HUDEP-2 (cell line): ENCODE data around the gene PROK2.

Experiments used
- DNase-seq, 76 experiments: peaks; one replicate each; lab custom pipeline; 2025; ENCODE audit not compliant: unreplicated experiment in 76 of 76; lab: John Stamatoyannopoulos, UW

PROK2 gene

GRCh38 chr3:71787851-71788405 is 3.0 kb upstream of the PROK2 start:
- no peak for DNase-seq

- DNase-seq = no peak
Measured at GRCh38 chr3:71786551-71786950, 1.6 kb upstream of the PROK2 start.

GRCh38 chr3:71786217-71786549 is 1.2 kb upstream of the PROK2 start:
- no peak for DNase-seq

GRCh38 chr3:71785532-71786216 is 726 bp upstream of the PROK2 start:
- DNase-seq = no peak

- no peak for DNase-seq
Measured at GRCh38 chr3:71784201-71784913, 591 bp downstream of the PROK2 start.

- DNase-seq = no peak
Measured at GRCh38 chr3:71783152-71783551, 1.8 kb downstream of the PROK2 start.

- DNase-seq = no peak
Measured at GRCh38 chr3:71780430-71780829, 4.5 kb downstream of the PROK2 start.

GRCh38 chr3:71779674-71780377 is 5.1 kb downstream of the PROK2 start:
- DNase-seq = no peak

GRCh38 chr3:71778353-71778752 is 6.6 kb downstream of the PROK2 start:
- DNase-seq = no peak

GRCh38 chr3:71776538-71776937 is 8.4 kb downstream of the PROK2 start:
- DNase-seq = no peak

GRCh38 chr3:71771884-71772283 is 13.1 kb downstream of the PROK2 start:
- DNase-seq = no peak

- DNase-seq = no peak
Measured at GRCh38 chr3:71771126-71771525, 13.8 kb downstream of the PROK2 start.

- DNase-seq = no peak
Measured at GRCh38 chr3:71763426-71763825, 21.5 kb downstream of the PROK2 start.

- no peak for DNase-seq
Measured at GRCh38 chr3:71760140-71760539, 24.8 kb downstream of the PROK2 start.

- no peak for DNase-seq
Measured at GRCh38 chr3:71759401-71759800, 25.5 kb downstream of the PROK2 start.

GRCh38 chr3:71758091-71758490 is 26.9 kb downstream of the PROK2 start:
- no peak for DNase-seq

- DNase-seq = no peak
Measured at GRCh38 chr3:71754610-71755253, 30.2 kb downstream of the PROK2 start.

GRCh38 chr3:71753701-71754609 is 31.0 kb downstream of the PROK2 start, which contains the start of gene GPR27:
TSS of gene GPR27 (plus strand) at chr3:71753855. CDS start at chr3:71754050, 195 bp downstream.
- DNase-seq = no peak

GRCh38 chr3:71752831-71753700 is 31.9 kb downstream of the PROK2 start:
- DNase-seq = no peak
